ENCODE measurements around the gene POU1F1.
"Not testable (repeated sequence)": the region's sequence is repeated elsewhere in the genome, so short reads cannot be mapped to it uniquely, and the experiment has no call there.

POU1F1 gene

GRCh38 chr3:87276484-87276883 lies at the start of gene POU1F1:
Gene POU1F1, minus strand, starts transcription at chr3:87276584. Its CDS starts 122 bp downstream, at chr3:87276462.
- no peak for DNase-seq

GRCh38 chr3:87324609-87325008 lies 48.2 kb upstream of the POU1F1 start:
- no peak for DNase-seq

- no peak for DNase-seq
Measured at GRCh38 chr3:87320756-87321626, 44.6 kb upstream of the POU1F1 start.

GRCh38 chr3:87318617-87319021 lies 42.2 kb upstream of the POU1F1 start:
- DNase-seq: no peak

- no peak for DNase-seq
Measured at GRCh38 chr3:87317779-87318178, 41.4 kb upstream of the POU1F1 start.

GRCh38 chr3:87313641-87314040 lies 37.3 kb upstream of the POU1F1 start:
- no peak for DNase-seq

- no peak for DNase-seq
Measured at GRCh38 chr3:87311309-87311708, 34.9 kb upstream of the POU1F1 start.

GRCh38 chr3:87309601-87310000 lies 33.2 kb upstream of the POU1F1 start:
- no peak for DNase-seq

- DNase-seq: no peak
Measured at GRCh38 chr3:87307805-87308204, 31.4 kb upstream of the POU1F1 start.

- DNase-seq: no peak
Measured at GRCh38 chr3:87305517-87305916, 29.1 kb upstream of the POU1F1 start.

GRCh38 chr3:87305031-87305430 lies 28.6 kb upstream of the POU1F1 start:
- not testable (repeated sequence) for DNase-seq

- no peak for DNase-seq
Measured at GRCh38 chr3:87298111-87298718, 21.8 kb upstream of the POU1F1 start.

- no peak for DNase-seq
Measured at GRCh38 chr3:87288446-87288845, 12.1 kb upstream of the POU1F1 start.

GRCh38 chr3:87287011-87287410 lies 10.6 kb upstream of the POU1F1 start:
- DNase-seq: no peak

GRCh38 chr3:87272718-87273341 lies 3.6 kb downstream of the POU1F1 start:
- DNase-seq: no peak

GRCh38 chr3:87270908-87271700 lies 5.3 kb downstream of the POU1F1 start:
- no peak for DNase-seq

- no peak for DNase-seq
Measured at GRCh38 chr3:87269723-87270122, 6.7 kb downstream of the POU1F1 start.

- DNase-seq: no peak
Measured at GRCh38 chr3:87268646-87269211, 7.7 kb downstream of the POU1F1 start.

GRCh38 chr3:87267953-87268645 lies 8.3 kb downstream of the POU1F1 start:
- no peak for DNase-seq

- DNase-seq: no peak
Measured at GRCh38 chr3:87261925-87262324, 14.5 kb downstream of the POU1F1 start.

GRCh38 chr3:87260270-87260669 lies 16.1 kb downstream of the POU1F1 start:
- DNase-seq: no peak

GRCh38 chr3:87250009-87250408 lies 26.4 kb downstream of the POU1F1 start:
- DNase-seq: no peak

Data from activated CD4-positive, alpha-beta T cell treated with anti-CD3 and anti-CD28 coated beads for 1 hour (primary cell).